CD4-positive, alpha-beta T cell treated with Interleukin-6 for 4 hours (primary cell): ENCODE results near the gene TSC22D4.

Source experiments
- DNase-seq: peaks from one replicate; pipeline ENCODE4 v3.0.0-alpha.2; 2020; ENCODE audit warnings: mixed read lengths

The TSC22D4 gene

GRCh38 chr7:100426516-100426915 lies 52.5 kb downstream of the TSC22D4 start:
- no peak for DNase-seq

- no peak for DNase-seq
Measured at GRCh38 chr7:100425347-100425746, 53.7 kb downstream of the TSC22D4 start.

GRCh38 chr7:100423315-100423714 lies 55.7 kb downstream of the TSC22D4 start:
- no peak for DNase-seq

- no peak for DNase-seq
Measured at GRCh38 chr7:100419660-100420226, 59.3 kb downstream of the TSC22D4 start.

GRCh38 chr7:100418930-100419659 lies 59.9 kb downstream of the TSC22D4 start:
- DNase-seq, result no peak
